ENCODE results near the gene C1orf116. TPM values are rescaled to one million over a fixed set of nuclear protein-coding genes. Genes with fewer than 3 reads are reported as not detected.

Gene C1orf116
- total RNA-seq, 1 donor from 2014 or later = not detected

DNA sequence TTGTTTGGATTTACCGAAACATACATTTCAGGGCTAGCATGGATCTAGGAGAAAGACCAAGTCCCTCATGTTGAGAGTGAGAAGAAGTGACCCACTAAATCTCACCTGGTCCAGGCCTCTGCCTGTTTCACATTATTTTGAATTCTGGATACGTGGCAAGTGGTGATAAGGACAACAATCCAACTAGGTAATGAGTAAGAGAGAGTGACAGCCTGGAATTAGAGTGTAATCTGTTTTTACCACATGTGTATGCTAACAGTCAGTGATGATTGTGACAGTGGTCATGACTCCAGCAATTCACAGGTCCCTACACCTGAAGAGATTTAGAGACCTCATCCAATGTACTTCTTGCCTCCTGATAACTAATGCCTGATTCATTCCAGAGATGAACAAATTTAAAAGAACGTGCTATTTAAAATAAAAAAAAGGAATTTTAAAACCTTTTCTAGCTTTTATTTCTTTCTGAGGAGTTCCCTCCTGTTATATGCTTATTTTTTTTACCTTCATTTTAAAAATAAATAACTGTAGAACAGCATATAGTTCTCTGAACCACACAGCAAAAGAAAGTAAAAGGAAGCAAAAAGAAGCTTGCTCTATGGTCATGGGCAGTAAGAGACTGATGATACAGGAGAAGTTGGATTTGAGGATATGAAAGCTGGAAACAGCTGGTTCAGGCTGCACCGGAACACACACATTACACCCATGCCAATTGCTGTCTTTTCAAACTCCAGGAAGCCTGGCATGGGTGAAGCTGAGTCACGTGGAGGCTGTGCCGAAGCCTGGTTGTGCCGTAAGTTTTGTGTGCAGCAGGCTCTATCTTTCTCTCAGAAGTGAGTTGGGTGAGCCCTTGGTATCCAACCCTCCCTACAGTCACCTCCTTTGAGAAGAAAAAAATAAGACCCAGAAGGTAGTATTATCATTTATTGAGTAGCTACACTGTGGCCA, 14.7 kb downstream of the C1orf116 start:
- H3K4me3 Mint-ChIP-seq (ENCODE audit: unreplicated experiment) = no peak overlapping the region
- peaks cover 17% of the 10 kb centered on the region for H3K27me3 Mint-ChIP-seq (ENCODE audit: unreplicated experiment)
- H3K4me1 Mint-ChIP-seq (ENCODE audit: unreplicated experiment) = no peaks in the 10 kb centered on the region
- no peaks in the 10 kb centered on the region for H3K36me3 Mint-ChIP-seq (ENCODE audit: unreplicated experiment)
- no peak for DNase-seq (ENCODE audit: extremely low spot score, unreplicated experiment)
- TF ChIP-seq, protein P1, sequence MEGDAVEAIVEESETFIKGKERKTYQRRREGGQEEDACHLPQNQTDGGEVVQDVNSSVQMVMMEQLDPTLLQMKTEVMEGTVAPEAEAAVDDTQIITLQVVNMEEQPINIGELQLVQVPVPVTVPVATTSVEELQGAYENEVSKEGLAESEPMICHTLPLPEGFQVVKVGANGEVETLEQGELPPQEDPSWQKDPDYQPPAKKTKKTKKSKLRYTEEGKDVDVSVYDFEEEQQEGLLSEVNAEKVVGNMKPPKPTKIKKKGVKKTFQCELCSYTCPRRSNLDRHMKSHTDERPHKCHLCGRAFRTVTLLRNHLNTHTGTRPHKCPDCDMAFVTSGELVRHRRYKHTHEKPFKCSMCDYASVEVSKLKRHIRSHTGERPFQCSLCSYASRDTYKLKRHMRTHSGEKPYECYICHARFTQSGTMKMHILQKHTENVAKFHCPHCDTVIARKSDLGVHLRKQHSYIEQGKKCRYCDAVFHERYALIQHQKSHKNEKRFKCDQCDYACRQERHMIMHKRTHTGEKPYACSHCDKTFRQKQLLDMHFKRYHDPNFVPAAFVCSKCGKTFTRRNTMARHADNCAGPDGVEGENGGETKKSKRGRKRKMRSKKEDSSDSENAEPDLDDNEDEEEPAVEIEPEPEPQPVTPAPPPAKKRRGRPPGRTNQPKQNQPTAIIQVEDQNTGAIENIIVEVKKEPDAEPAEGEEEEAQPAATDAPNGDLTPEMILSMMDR (IDR thresholded peaks at IDR 0.05) = no peak
- no peaks in the 10 kb centered on the region for H3K9me3 Mint-ChIP-seq (ENCODE audit: unreplicated experiment)
- H3K27ac Mint-ChIP-seq (ENCODE audit: unreplicated experiment) = no peak overlapping the region

DNA sequence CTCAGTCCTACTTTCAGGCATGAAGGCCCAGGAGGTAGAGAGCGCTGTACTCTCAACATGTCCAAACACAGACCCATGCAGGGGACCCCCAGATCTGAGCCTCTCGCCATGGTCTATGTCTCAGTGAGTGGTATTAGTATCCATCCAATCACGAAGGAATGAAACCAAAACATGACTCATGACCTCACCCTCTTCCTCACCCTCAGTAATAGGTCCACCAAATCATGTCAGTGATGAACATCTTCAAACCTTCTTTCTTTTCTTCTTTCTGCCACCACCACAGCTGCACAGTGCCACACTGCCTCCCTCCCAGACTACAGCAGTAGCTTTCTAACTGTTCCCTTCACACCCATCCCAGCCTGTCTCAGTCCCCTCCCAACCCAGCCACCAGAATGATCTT, 16.8 kb downstream of the C1orf116 start:
- peaks cover 34% of the 10 kb centered on the region for H3K27me3 Mint-ChIP-seq (ENCODE audit: unreplicated experiment)
- DNase-seq (ENCODE audit: extremely low spot score, unreplicated experiment) = no peak
- no peaks in the 10 kb centered on the region for H3K9me3 Mint-ChIP-seq (ENCODE audit: unreplicated experiment)
- TF ChIP-seq, protein P1 (IDR thresholded peaks at IDR 0.05) = no peak
- H3K4me3 Mint-ChIP-seq (ENCODE audit: unreplicated experiment) = no peak overlapping the region
- no peaks in the 10 kb centered on the region for H3K4me1 Mint-ChIP-seq (ENCODE audit: unreplicated experiment)
- H3K27ac Mint-ChIP-seq (ENCODE audit: unreplicated experiment) = no peak overlapping the region
- no peaks in the 10 kb centered on the region for H3K36me3 Mint-ChIP-seq (ENCODE audit: unreplicated experiment)

DNA sequence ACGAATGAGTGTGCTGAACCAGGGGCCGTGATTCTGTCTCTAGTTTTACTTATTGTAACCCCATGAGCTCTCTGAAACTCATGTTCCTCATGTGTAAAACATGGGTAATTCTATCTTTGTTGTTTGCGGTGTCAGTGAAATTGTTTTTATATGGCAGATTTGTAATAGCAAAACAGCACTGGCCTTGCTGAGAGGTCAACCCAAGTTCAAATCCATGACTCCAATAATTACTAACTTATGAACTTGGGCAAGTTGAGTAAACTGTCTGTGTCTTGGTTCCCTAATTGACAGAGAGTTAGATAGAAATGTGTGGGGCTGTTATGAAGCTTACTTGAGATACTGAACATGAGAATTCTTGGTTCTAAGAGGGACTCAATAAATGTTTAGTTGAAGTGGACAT, 17.8 kb downstream of the C1orf116 start:
- Mint-ChIP-seq H3K27ac (ENCODE audit: unreplicated experiment) (no peak overlapping the region), H3K4me3 (ENCODE audit: unreplicated experiment) (no peak overlapping the region)
- TF ChIP-seq, protein P1 (IDR thresholded peaks at IDR 0.05) = no peak

DNA sequence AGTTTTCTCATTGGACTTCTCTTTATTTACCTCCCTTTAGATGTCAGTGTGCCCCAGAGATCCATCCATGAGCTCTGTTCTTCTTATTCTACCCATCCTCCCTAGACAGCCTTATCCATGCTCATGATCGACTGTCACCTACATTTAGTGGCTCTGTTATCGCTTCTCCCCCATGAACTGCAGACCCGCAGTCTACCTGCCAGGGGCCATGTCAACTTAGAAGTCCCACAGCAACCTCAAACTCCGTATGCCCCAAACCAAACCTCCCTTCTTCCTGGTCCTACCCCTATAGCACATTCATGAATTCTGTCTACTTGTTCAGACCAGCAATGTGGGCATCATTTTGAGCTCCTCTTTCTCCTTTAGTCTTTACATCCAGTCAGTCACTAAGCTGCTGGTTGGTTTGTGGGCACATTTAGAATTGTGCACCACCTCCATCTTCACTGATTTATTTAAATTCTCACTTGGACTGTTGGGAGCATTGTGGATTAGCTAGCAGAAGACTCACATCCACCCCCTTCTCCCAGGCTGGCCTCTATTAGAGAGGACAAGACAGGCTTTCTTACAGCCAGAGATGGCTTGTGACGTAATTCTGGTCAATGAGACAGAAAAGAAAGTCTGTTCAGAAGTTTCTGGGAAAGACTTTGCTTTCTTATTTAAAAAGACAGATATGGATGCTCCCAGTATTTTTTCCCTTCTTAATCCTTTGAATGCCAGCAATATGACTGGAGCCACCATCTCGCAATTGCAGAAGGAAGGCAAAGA, 19.1 kb downstream of the C1orf116 start:
- peaks cover 37% of the 10 kb centered on the region for H3K27me3 Mint-ChIP-seq (ENCODE audit: unreplicated experiment)
- H3K27ac Mint-ChIP-seq (ENCODE audit: unreplicated experiment) = no peak overlapping the region
- no peak overlapping the region for H3K4me3 Mint-ChIP-seq (ENCODE audit: unreplicated experiment)
- H3K9me3 Mint-ChIP-seq (ENCODE audit: unreplicated experiment) = no peaks in the 10 kb centered on the region
- TF ChIP-seq, protein P1 (IDR thresholded peaks at IDR 0.05) = no peak
- no peaks in the 10 kb centered on the region for H3K4me1 Mint-ChIP-seq (ENCODE audit: unreplicated experiment)
- H3K36me3 Mint-ChIP-seq (ENCODE audit: unreplicated experiment) = no peaks in the 10 kb centered on the region
- no peak for DNase-seq (ENCODE audit: extremely low spot score, unreplicated experiment)

More for the DNA sequence above, 17.8 kb downstream of the C1orf116 start:
- peaks cover 37% of the 10 kb centered on the region for H3K27me3 Mint-ChIP-seq (ENCODE audit: unreplicated experiment)
- no peaks in the 10 kb centered on the region for H3K9me3 Mint-ChIP-seq (ENCODE audit: unreplicated experiment)
- H3K36me3 Mint-ChIP-seq (ENCODE audit: unreplicated experiment) = no peaks in the 10 kb centered on the region
- no peak for DNase-seq (ENCODE audit: extremely low spot score, unreplicated experiment)
- H3K4me1 Mint-ChIP-seq (ENCODE audit: unreplicated experiment) = no peaks in the 10 kb centered on the region

DNA sequence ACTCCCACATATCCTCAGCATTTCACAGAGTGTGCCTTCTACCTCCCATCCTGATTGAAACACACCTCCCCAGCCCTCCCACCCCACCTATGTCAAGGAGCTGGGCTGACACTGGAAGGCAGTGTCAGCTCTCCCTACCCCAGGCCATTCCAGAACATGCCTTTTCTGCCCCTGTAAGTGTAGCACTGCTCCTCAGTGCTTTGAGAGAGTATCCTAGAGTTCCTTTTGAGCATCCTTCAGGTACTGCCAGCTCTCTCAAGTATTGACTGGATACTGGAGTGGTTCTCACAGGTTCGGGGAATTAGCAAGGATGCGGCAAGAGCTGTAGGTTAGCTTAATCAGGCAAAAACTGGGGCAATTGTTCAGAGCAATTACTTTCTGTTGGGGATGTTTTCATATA, 21.8 kb downstream of the C1orf116 start:
- DNase-seq (ENCODE audit: extremely low spot score, unreplicated experiment) = no peak
- TF ChIP-seq, protein P1 (IDR thresholded peaks at IDR 0.05) = no peak

More for the DNA sequence above, 21.8 kb downstream of the C1orf116 start:
- no peaks in the 10 kb centered on the region for H3K9me3 Mint-ChIP-seq (ENCODE audit: unreplicated experiment)
- H3K4me1 Mint-ChIP-seq (ENCODE audit: unreplicated experiment) = peaks cover 4% of the 10 kb centered on the region
- H3K4me3 Mint-ChIP-seq (ENCODE audit: unreplicated experiment) = no peak overlapping the region
- H3K27me3 Mint-ChIP-seq (ENCODE audit: unreplicated experiment) = peaks cover 37% of the 10 kb centered on the region
- H3K36me3 Mint-ChIP-seq (ENCODE audit: unreplicated experiment) = no peaks in the 10 kb centered on the region
- H3K27ac Mint-ChIP-seq (ENCODE audit: unreplicated experiment) = no peak overlapping the region
